IPS-NIHi11 (cell line): ENCODE data around the gene CGNL1.

Experiments used
- DNase-seq: peaks from one replicate; pipeline ENCODE4 v3.0.0; 2012; ENCODE audit warnings: mixed read lengths, low spot score

Gene CGNL1

GRCh38 chr15:57424628-57425405 lies 48.5 kb downstream of the CGNL1 start:
- no peak for DNase-seq

GRCh38 chr15:57425842-57426241 lies 49.5 kb downstream of the CGNL1 start:
- DNase-seq, result peak; percentile 29

DNA sequence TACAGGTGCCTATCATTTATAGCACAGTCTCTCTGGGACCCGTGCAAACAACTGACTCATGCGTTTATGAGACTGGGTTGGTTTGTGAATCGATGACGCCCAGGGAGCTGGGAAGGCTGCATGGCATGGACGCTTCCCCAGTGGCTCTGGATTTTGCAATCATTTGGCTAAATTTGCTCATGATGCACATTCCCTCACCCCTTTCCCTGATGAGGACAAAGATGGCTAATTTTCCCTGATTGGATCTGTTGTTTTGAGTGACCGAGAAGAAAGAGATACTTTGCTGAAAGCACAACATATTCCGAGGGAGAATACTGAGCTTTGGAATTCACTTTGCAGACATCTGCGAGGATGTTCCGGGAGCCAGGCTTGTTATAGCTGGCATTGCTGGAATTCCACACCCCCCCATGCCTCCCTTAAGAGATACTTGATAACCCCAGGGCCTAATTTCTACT lies 51.1 kb downstream of the CGNL1 start:
- DNase-seq, result peak; percentile 25

DNA sequence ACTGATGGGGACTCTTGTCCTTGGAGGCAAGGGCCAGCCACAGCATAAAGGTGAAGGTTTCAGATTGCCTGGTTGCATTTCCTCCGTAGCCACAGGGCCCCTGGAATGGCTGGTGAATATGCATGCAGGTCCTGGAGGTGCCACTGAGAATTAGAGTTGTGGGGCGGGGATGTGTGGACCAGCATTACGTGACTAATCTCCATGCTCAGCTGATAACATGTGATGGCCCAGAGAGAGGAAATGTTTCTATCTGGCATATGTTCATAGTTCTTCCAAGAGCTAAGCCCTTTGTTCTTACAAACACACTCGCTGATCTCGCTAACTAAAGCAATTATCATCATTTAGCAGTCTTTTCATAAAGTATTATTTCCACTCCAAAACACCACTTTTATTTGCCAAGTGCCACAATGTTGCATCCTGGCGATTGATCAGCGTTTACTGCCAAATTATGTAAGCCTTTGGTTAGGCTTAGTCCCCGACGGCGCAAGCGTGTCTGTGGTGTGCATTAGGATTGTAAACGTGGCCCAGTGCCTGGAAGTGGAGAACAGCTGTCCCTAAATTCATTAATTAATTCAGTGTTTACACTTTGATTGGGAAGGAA lies 55.9 kb downstream of the CGNL1 start:
- peak; percentile 59 for DNase-seq

DNA sequence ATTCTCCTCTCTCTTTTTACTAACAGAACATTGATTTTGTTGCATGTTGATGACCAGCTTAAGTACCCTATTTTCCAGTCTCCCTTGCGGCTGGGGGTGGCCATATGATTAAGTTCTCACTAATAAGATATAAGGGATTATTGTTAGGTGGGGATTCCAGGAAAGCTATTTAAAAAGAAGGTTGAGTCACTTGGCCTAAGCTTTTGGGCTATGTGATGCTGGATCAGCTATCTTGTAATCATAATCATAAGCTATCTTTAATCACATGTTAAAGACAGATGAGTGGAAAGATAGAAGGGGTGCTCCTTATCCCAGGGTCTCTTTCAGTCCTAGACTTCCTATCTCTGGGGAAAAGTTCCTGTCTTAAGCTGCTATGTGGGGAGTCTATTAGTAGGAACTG lies 59.9 kb downstream of the CGNL1 start:
- no peak for DNase-seq

GRCh38 chr15:57436961-57437360 lies 60.7 kb downstream of the CGNL1 start:
- no peak for DNase-seq

GRCh38 chr15:57437564-57437963 lies 61.3 kb downstream of the CGNL1 start:
- DNase-seq, result no peak

- DNase-seq, result no peak
Measured at GRCh38 chr15:57438166-57438565, 61.9 kb downstream of the CGNL1 start.

GRCh38 chr15:57439128-57440027 lies 63.1 kb downstream of the CGNL1 start:
- no peak for DNase-seq

DNA sequence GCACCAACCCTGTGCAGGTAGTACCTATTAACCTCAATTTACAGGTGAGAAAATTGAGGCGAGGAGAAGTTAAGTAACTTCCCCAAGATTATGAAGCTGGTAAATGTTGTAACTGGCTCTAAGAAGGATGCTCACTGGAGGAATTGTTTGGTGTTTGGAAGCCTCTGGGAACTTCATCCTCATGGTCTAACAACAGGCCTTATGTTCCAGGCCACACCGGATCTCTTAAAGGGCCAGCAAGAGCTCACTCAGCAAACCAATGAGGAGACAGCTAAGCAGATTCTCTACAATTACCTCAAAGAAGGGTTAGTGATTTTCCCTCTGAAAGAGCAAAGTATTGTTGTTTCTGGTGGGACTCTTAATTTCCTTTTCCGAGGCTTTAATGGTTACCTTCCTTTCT lies 63.9 kb downstream of the CGNL1 start:
- DNase-seq, result no peak

DNA sequence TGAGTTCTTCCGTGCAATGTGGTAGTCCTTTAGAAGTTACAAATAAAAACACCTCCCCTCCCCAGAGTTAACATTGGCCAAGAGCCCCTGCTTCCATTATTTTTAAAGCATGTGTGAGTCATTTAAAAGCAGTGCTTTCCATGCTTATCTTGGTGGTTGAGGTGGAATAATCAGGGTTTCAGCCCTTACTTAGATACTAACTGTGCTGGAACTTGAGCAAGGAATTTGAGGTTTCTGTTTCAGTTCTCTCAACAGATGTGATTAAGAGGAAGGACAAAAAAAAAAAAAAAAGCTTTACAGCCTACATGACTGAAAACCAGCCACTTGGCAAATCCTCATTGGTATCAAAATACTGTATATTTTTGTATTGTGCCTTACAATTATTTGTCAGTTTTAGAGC lies 64.5 kb downstream of the CGNL1 start:
- DNase-seq, result no peak

GRCh38 chr15:57442335-57442734 lies 66.0 kb downstream of the CGNL1 start:
- DNase-seq, result no peak

DNA sequence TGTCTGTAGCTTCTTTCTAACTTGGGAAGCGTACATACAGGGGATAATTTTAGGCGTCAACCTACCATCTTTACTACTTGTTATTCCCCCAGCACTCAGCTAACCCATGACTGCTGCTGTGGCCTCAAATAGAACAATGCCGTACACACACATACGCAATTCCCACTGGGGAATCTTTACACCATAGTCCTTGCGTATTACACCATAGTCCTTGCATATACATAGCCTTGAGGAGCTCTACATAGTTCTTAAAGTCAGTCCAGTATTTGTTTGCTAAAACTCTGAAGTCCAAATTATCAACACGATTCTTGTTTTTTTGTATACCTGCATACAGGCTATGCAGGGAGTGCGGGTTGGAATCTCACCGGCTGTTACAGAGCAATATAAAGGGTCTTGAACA lies 67.2 kb downstream of the CGNL1 start:
- DNase-seq, result no peak

GRCh38 chr15:57444877-57445513 lies 68.7 kb downstream of the CGNL1 start:
- no peak for DNase-seq

DNA sequence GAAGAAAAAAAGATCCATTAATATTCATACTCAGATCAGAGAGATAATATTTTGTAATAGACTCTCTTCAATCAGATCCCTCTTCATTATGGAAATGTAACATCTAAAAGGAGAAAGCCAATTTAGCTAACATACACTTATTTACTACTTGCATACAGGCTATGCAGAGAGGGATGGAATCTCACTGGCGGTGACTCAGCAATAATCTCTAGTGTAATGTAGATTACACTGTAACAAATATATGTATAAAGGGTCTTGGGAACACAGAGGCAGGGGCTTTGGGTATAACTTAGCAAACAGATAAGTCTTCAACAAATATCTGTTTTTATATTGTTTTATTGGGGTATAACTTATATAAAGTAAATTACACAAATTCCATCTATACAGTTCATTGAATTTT lies 69.6 kb downstream of the CGNL1 start:
- no peak for DNase-seq

DNA sequence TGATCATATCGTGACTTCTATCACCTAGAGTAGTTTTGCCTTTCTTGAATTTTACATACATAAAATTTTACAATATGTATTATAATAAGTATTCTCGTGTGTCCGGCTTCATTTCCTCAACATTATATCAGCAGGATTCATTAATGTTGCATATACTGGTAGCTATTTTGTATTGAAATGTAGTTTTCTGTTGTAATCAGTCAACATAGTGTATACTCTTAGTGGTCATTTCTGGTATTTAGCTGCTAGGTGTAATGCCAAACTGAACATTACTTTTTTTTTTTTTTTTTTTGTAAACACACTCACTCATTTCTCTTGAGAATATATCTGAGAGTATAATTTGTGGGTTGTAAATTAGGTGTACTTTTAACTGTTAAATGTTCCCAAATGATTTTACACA lies 70.1 kb downstream of the CGNL1 start:
- no peak for DNase-seq

DNA sequence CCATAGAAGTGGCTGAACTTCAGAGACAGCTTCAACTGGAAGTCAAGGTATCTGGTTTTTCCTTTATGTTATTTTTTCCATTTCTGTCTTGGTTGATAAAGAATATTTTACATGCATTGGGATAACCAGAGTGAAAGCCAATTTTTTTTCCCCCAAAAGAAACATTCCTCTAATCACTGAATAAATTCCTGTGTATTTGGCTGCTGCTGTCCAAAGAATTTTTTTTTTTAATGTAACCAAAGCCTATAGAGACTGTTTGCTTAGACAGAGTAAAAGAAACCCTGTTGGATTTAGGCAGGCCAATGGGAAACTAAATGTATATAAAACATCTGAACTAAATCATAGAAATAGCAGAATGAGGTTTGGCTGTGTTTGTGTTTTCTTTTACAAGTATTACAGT lies 75.2 kb downstream of the CGNL1 start:
- no peak for DNase-seq

DNA sequence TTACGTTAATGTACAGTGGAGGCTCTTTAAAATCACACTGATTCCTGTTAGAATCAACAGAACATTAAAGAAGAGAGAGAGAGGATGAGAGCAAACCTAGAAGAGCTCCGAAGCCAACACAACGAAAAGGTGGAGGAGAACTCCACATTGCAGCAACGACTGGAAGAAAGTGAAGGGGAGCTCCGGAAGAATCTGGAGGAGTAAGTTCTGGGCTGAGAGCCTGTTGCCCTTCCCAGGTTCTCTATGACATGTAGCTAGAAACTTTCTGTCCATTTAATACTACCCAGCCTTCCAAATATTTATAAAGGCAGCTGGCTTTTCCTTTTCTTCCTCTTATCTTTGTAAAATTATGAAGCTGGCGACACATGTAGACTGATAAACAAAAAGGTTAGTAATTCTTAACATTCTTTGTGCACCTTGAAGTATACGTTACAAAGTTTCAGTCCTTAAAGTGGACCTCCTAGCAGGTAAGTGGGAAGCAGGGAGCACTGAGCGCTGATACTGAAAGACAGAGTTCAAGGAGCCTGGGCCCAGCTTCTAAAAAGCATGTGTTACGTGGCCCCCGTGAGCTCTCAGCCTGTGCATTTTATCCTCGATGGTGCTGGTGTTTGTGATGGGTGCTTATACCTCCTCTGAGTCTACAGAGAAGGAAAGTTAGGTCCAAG lies 75.9 kb downstream of the CGNL1 start:
- no peak for DNase-seq

DNA sequence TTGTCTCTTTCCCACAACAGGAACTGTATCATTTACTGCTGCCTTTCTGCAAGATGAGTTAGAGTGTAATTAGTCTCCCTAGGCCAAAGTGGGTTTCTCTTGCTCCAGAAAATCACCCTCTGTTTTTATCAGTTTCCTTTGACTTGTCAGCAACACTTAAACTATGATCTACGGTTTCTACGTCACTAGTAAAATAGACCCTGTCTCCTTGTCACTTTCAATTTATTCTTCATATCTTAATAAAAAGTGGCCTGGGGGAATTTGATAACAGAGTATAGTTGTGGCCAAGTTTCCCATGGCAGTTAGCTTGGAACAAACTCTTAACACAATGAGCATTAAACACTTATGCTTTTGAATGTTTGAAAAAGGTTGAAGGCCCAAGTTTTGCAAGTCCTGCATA lies 79.6 kb downstream of the CGNL1 start:
- no peak for DNase-seq

- DNase-seq, result no peak
Measured at GRCh38 chr15:57456559-57456958, 80.3 kb downstream of the CGNL1 start.

DNA sequence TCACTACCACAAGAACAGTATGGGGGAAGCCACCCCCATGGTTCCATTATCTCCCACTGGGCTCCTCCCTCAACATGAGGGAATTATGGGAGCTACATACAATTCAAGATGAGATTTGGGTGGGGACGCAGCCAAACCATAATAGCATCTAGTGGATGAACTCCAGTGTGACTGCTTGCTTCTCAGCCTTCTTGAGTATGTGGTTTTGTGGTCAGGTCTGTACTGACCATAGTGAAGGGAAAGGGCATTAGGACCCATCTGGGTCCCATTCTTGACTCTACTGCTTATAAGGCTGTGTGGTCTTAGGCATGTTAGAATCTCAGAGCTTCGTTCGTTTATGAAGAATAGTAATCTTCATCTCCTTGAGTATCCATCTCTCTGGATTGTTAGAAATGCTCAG lies 81.4 kb downstream of the CGNL1 start:
- no peak for DNase-seq

DNA sequence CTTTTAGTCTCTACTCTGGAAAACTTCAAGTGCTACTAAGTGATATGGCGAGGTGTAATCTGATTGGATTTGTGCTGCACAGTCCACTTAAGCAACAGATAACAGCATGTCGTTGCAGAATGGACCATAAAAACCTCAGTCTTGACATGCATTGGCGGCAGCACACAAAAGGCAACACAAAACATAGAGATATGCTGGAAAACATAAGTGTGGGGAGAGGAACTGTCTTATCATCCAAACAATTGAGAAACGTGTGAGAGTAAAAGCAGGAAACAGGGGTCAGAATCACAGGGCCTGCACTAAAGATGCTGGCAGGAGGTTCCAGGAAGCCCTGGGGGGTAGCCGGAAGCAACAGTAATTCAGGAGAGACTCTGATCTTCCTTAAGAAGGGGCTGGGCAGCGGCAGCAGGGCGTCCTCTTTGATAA lies 82.1 kb downstream of the CGNL1 start:
- no peak for DNase-seq
